Measurements from ENCODE around the gene FOXP4. TPM values are rescaled to one million over a fixed set of nuclear protein-coding genes. Genes with fewer than 3 reads are reported as not detected.

Gene FOXP4
- total and polyA plus RNA-seq, 2 of the 13 experiments (the other 11 are each of a cell fraction or from before 2014, with no cell fraction given) = 11.0 to 12.4 TPM

GRCh38 chr6:41591122-41591521, 44.9 kb downstream of the FOXP4 start:
- no peak for DNase-seq (ENCODE audit: low spot score)
- Histone ChIP-seq H3K4me1 (ENCODE audit: insufficient read depth, low read length) (peaks cover 19% of the 10 kb centered on the region), H3K9me3 (ENCODE audit: low read length) (no peaks in the 10 kb centered on the region), H3K4me2 (ENCODE audit: low read depth, low read length) (no peak overlapping the region), H3K9ac (ENCODE audit: insufficient read depth, low read depth, low read length) (no peak overlapping the region), H3K4me3 (replicated peaks in 1 of 3; ENCODE audit: insufficient read depth in 1 of 3, low read depth in 2 of 3, low read length in 3 of 3) (no peak overlapping the region), H3K27ac (ENCODE audit: extremely low read length, insufficient read depth, low read length) (peak overlapping the region; percentile 1), H3K36me3 (replicated peaks in 1 of 2; ENCODE audit: control insufficient read depth in 1 of 2, insufficient read depth in 2 of 2, low read length in 2 of 2) (peaks cover 49 to 89% of the 10 kb centered on the region in 2 experiments), H3K79me2 (ENCODE audit: insufficient read depth, low read length) (no peaks in the 10 kb centered on the region), H2AFZ (ENCODE audit: low read length) (no peak overlapping the region), H3K27me3 (ENCODE audit: control insufficient read depth in 1 of 2, insufficient read depth in 2 of 2, low read length in 2 of 2) (no peaks in the 10 kb centered on the region), H4K20me1 (ENCODE audit: insufficient read depth, low read length) (peaks cover 9% of the 10 kb centered on the region; the same call in 1 of the 2 replicates)
- BruUV-seq (replicated peaks) = no TSS peak
- ChIA-PET CTCF (ENCODE audit: low intra/inter-chr PET ratio, low total read pairs) (interaction anchor here (1.4 to 4.5 kb wide), 5 partner anchors 10 to 223 kb away, joined by 4 to 66 read pairs (median 43); no protein-coding TSS in a partner anchor), POLR2A (interaction anchor here (1.1 kb wide), 1 partner anchor 12 kb away, joined by 3 read pairs; no protein-coding TSS in a partner anchor)
- WGBS (ENCODE audit: low lambda C conversion rate) = 91% methylated on average over 5 of the region's 6 CpGs
- in situ Hi-C loops (cut with HindIII; ENCODE audit: extremely low pct_ligation_motif_present, low pct_unique_long_range_greater_than_20kb) (loop anchor here (5.0 kb wide), 4 partner anchors 44 to 219 kb away; partner anchors contain the start of gene FOXP4), intact Hi-C loops (cut with micrococcal nuclease; ENCODE audit: unreplicated experiment) (no loop called here)
- peak; percentile 8; the same call in 2 of the 3 replicates for ATAC-seq
- FAIRE-seq = peak; percentile 15
- TF ChIP-seq MAZ (IDR thresholded peaks at IDR 0.05; ENCODE audit: borderline replicate concordance, low read depth, low read length) (no peak), MAZ (CRISPR knock-in tag; IDR thresholded peaks at IDR 0.05; ENCODE audit: low read depth) (peak; percentile 14; the same call in 1 of the 2 replicates), HOXA3 (CRISPR knock-in tag; IDR thresholded peaks at IDR 0.05) (peak; percentile 25; the same call in 1 of the 2 replicates), ZFX (CRISPR knock-in tag; IDR thresholded peaks at IDR 0.05; ENCODE audit: low read depth) (peak; percentile 29; the same call in 1 of the 2 replicates), ZBTB40 (IDR thresholded peaks at IDR 0.05) (no peak), ZBTB40 (CRISPR knock-in tag; IDR thresholded peaks at IDR 0.05) (no peak), ZNF883 (CRISPR knock-in tag; IDR thresholded peaks at IDR 0.05; ENCODE audit: not compliant biosample characterization) (peak; percentile 9), SAFB2 (CRISPR knock-in tag; IDR thresholded peaks at IDR 0.05; ENCODE audit: borderline replicate concordance, low read depth) (0 out of 2 replicates have a peak, but pooled peaks have one; percentile 42), ZNF772 (CRISPR knock-in tag; IDR thresholded peaks at IDR 0.05) (peak; percentile 59; the same call in 1 of the 2 replicates), ZNF460 (CRISPR knock-in tag; IDR thresholded peaks at IDR 0.05; ENCODE audit: borderline replicate concordance) (no peak)
- TF ChIP-seq, protein P1, sequence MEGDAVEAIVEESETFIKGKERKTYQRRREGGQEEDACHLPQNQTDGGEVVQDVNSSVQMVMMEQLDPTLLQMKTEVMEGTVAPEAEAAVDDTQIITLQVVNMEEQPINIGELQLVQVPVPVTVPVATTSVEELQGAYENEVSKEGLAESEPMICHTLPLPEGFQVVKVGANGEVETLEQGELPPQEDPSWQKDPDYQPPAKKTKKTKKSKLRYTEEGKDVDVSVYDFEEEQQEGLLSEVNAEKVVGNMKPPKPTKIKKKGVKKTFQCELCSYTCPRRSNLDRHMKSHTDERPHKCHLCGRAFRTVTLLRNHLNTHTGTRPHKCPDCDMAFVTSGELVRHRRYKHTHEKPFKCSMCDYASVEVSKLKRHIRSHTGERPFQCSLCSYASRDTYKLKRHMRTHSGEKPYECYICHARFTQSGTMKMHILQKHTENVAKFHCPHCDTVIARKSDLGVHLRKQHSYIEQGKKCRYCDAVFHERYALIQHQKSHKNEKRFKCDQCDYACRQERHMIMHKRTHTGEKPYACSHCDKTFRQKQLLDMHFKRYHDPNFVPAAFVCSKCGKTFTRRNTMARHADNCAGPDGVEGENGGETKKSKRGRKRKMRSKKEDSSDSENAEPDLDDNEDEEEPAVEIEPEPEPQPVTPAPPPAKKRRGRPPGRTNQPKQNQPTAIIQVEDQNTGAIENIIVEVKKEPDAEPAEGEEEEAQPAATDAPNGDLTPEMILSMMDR (CRISPR knock-in tag; IDR thresholded peaks at IDR 0.05) = peak; percentile 54

Data from HepG2 (cell line).